GM12891 (cell line): Measurements from ENCODE around the gene MS4A10.

Experiments used
- POLR2A ChIP-seq: IDR thresholded peaks from 2 replicates; pipeline ENCODE4 v1.6.1; 2011; ENCODE audit warnings: low read depth, low read length, control low read depth
- POLR2AphosphoS5 ChIP-seq: IDR thresholded peaks from 2 replicates; pipeline ENCODE4 v1.6.1; 2011; ENCODE audit warnings: low read depth, low read length, control low read depth

DNA sequence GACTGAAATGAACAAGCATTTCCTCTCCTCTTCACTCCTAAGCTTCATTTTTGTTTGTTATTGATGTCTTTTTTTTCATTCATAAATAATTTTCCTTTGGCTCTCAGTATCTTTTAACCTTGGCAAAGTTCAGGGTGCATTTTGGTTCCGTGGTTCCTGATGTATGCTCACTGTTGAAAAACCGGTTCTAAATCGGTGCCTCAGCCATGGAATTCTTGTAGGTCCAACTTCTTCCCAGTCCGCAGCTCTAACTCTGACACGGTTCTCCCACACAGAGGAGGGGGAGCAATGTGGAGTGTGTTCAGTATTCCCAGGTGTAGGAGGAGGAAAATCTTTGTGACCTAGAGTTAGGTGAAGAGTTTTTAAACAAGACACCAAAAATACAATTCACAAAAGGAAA, 41.0 kb upstream of the MS4A10 start:
- TF ChIP-seq POLR2A (no peak), POLR2AphosphoS5 (no peak)
